Endothelial cell of umbilical vein (primary cell): ENCODE data around the gene HMMR.

ENCODE experiments used
- EZH2 ChIP-seq: IDR thresholded peaks from 2 replicates; pipeline ENCODE4 v1.6.1; 2012; ENCODE audit warnings: borderline replicate concordance, low read depth, mild to moderate bottlenecking, moderate library complexity, low read length, inconsistent platforms; ENCODE audit not compliant: severe bottlenecking
- FOS ChIP-seq: IDR thresholded peaks from 2 replicates; pipeline ENCODE4 v1.6.1; 2011; ENCODE audit warnings: mild to moderate bottlenecking, low read length, moderate library complexity, borderline replicate concordance; ENCODE audit not compliant: insufficient read depth
- GATA2 ChIP-seq: IDR thresholded peaks from 2 replicates; pipeline ENCODE4 v1.7.0; 2011; ENCODE audit warnings: low read depth, mild to moderate bottlenecking, moderate library complexity, mixed read lengths, low read length; ENCODE audit not compliant: insufficient read length, insufficient read depth
- JUN ChIP-seq: IDR thresholded peaks from 2 replicates; pipeline ENCODE4 v1.6.1; 2011; ENCODE audit warnings: borderline replicate concordance, low read depth; ENCODE audit not compliant: insufficient read length, insufficient read depth
- MYC ChIP-seq: IDR thresholded peaks from one replicate; pipeline ENCODE4 v1.6.1; 2011; ENCODE audit warnings: mild to moderate bottlenecking, low read depth, low read length
- POLR2A ChIP-seq: IDR thresholded peaks from 2 replicates; pipeline ENCODE4 v1.6.1; 2012; ENCODE audit warnings: low read depth, mild to moderate bottlenecking, control low read depth, low read length
- POLR2AphosphoS5 ChIP-seq: IDR thresholded peaks from 2 replicates; pipeline ENCODE4 v1.6.1; 2012; ENCODE audit warnings: low read depth, mild to moderate bottlenecking, control low read depth, low read length, moderate library complexity; ENCODE audit not compliant: insufficient read depth
- TF ChIP-seq, protein P1 (sequence below), 2 donors: IDR thresholded peaks; 1 replicate in 1 of 2; 2 replicates in 1 of 2; pipeline ENCODE4 v1.5.1; 2011; ENCODE audit warnings: low read length in 2 of 2, mild to moderate bottlenecking in 2 of 2, moderate library complexity in 2 of 2, control low read depth in 1 of 2, inconsistent platforms in 1 of 2, low read depth in 1 of 2; ENCODE audit not compliant: insufficient read depth in 1 of 2; ENCODE audit errors: extremely low read depth in 1 of 2
- TF ChIP-seq, protein P2 (sequence below): IDR thresholded peaks from 2 replicates; pipeline ENCODE4 v1.6.1; 2011; ENCODE audit not compliant: insufficient read depth, insufficient read length

DNA sequence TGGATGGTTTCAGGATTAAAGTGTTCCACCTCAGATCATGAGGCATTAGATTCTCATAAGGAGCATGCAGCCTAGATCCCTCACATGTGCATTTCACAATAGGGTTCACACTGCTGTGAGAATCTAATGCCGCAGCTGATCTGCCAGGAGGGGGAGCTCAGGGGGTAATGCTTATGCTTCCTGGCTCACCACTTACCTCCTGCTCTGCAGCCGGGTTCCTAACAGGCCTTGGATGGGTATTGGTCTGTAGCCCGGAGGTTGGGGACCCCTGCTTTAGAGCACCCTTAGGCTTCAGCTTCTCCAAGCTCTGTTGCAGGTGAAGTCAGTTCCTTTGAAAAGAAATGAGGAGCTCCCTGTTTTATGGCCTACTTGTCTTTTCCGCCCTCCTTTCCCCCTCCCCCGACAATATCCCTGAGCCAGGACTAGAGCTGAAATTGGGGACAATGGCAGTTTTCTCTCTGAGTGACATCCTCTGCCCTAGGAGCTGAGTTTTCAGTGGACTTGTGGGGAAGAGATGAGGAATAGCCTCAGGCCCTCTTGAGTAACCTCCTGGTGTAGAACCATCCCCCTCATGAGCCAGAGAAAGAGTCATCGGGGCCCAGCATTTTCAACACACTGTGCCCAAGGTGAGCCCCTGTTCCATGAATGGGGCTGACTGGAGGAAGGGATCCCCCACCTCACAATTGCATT lies 28.8 kb downstream of the HMMR start:
- TF ChIP-seq, protein P1, sequence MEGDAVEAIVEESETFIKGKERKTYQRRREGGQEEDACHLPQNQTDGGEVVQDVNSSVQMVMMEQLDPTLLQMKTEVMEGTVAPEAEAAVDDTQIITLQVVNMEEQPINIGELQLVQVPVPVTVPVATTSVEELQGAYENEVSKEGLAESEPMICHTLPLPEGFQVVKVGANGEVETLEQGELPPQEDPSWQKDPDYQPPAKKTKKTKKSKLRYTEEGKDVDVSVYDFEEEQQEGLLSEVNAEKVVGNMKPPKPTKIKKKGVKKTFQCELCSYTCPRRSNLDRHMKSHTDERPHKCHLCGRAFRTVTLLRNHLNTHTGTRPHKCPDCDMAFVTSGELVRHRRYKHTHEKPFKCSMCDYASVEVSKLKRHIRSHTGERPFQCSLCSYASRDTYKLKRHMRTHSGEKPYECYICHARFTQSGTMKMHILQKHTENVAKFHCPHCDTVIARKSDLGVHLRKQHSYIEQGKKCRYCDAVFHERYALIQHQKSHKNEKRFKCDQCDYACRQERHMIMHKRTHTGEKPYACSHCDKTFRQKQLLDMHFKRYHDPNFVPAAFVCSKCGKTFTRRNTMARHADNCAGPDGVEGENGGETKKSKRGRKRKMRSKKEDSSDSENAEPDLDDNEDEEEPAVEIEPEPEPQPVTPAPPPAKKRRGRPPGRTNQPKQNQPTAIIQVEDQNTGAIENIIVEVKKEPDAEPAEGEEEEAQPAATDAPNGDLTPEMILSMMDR (IDR thresholded peaks at IDR 0.05; ENCODE audit: extremely low read depth in 1 of 2, insufficient read depth in 1 of 2, low read depth in 1 of 2, low read length in 2 of 2): peak in 1 of 2 donors; percentile 26
- TF ChIP-seq POLR2A (no peak), EZH2 (no peak), JUN (no peak), GATA2 (no peak), POLR2AphosphoS5 (no peak), FOS (no peak), MYC (no peak)
- TF ChIP-seq, protein P2, sequence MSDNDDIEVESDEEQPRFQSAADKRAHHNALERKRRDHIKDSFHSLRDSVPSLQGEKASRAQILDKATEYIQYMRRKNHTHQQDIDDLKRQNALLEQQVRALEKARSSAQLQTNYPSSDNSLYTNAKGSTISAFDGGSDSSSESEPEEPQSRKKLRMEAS: no peak
